Endodermal cell (in vitro differentiated cells): Measurements from ENCODE around the gene KCNB1. TPM values are rescaled to one million over a fixed set of nuclear protein-coding genes. Genes with fewer than 3 reads are reported as not detected.

ENCODE experiments used
- DNase-seq: peaks from one replicate; pipeline ENCODE4 v3.0.0-alpha.2; 2017
- H3K27ac ChIP-seq: 2 replicates; pipeline ENCODE4 v1.5.1; 2013; ENCODE audit warnings: mild to moderate bottlenecking, low read depth, low read length, moderate library complexity
- H3K27me3 ChIP-seq: 2 replicates; pipeline ENCODE4 v1.6.1; 2013; ENCODE audit warnings: mild to moderate bottlenecking, low read length, moderate library complexity; ENCODE audit not compliant: insufficient read depth, control insufficient read depth, poor library complexity, severe bottlenecking
- H3K36me3 ChIP-seq: 2 replicates; pipeline ENCODE4 v1.7.0; 2013; ENCODE audit warnings: mild to moderate bottlenecking, low read length, moderate library complexity; ENCODE audit not compliant: control insufficient read depth, insufficient read depth
- H3K4me1 ChIP-seq: one replicate; pipeline ENCODE4 v1.7.0; 2013; ENCODE audit warnings: low read length; ENCODE audit not compliant: control insufficient read depth, insufficient read depth
- H3K4me3 ChIP-seq: 2 replicates; pipeline ENCODE4 v1.5.1; 2013; ENCODE audit warnings: mild to moderate bottlenecking, low read length, moderate library complexity
- H3K9ac ChIP-seq: 2 replicates; pipeline ENCODE4 v1.6.1; 2013; ENCODE audit warnings: mild to moderate bottlenecking, low read length, moderate library complexity; ENCODE audit not compliant: poor library complexity, severe bottlenecking; ENCODE audit errors: extremely low read depth
- H3K9me3 ChIP-seq: 2 replicates; pipeline ENCODE4 v1.6.1; 2013; ENCODE audit warnings: mild to moderate bottlenecking, low read length, moderate library complexity; ENCODE audit not compliant: control insufficient read depth
- H3K27ac Mint-ChIP-seq: 2 replicates; pipeline ENCODE4 v1.8.0; 2020; ENCODE audit warnings: mixed read lengths
- H3K27me3 Mint-ChIP-seq: 2 replicates; pipeline ENCODE4 v1.8.0; 2021; ENCODE audit warnings: mild to moderate bottlenecking, mixed read lengths; ENCODE audit not compliant: insufficient read depth
- H3K36me3 Mint-ChIP-seq: 2 replicates; pipeline ENCODE4 v1.8.0; 2020; ENCODE audit warnings: low read depth, mixed read lengths
- H3K4me1 Mint-ChIP-seq: 2 replicates; pipeline ENCODE4 v1.8.0; 2020; ENCODE audit warnings: mixed read lengths
- H3K4me3 Mint-ChIP-seq: 2 replicates; pipeline ENCODE4 v1.8.0; 2020; ENCODE audit warnings: mild to moderate bottlenecking, moderate library complexity, mixed read lengths
- H3K9me3 Mint-ChIP-seq: 2 replicates; pipeline ENCODE4 v1.8.0; 2020; ENCODE audit warnings: mild to moderate bottlenecking, mixed read lengths
- WGBS, 2 experiments: methylation state at CpG; one replicate each; pipeline versions ENCODE4 v1.1.5 to v1.1.7; 2013; ENCODE audit warnings: missing lambda C conversion rate in 2 of 2, mixed read lengths in 1 of 2; ENCODE audit not compliant: insufficient coverage in 1 of 2, insufficient read length in 1 of 2; 5-methylcytosine and 5-hydroxymethylcytosine counted together
- total RNA-seq, 2 donors: library from RNA; stranded (reverse); fragmentation: NEBNext Ultra II Directional in 1 of 2; extraction: Animal tissue kit (Norgen Biotek cat#: 25700) in 1 of 2; gene quantifications; 2 replicates in 1 of 2; 3 replicates in 1 of 2; pipeline ENCODE4 v1.2.1, GENCODE V29; 2021
- TF ChIP-seq, protein P1 (sequence below): fragments of 200-600 bp; sonication (generic); conservative IDR thresholded peaks from 2 replicates; pipeline ENCODE4 v1.5.0; 2021; ENCODE audit warnings: antibody characterized with exemption, mild to moderate bottlenecking

The KCNB1 gene
- total RNA-seq, 2 donors from 2014 or later: 0.46 to 0.84 TPM

DNA sequence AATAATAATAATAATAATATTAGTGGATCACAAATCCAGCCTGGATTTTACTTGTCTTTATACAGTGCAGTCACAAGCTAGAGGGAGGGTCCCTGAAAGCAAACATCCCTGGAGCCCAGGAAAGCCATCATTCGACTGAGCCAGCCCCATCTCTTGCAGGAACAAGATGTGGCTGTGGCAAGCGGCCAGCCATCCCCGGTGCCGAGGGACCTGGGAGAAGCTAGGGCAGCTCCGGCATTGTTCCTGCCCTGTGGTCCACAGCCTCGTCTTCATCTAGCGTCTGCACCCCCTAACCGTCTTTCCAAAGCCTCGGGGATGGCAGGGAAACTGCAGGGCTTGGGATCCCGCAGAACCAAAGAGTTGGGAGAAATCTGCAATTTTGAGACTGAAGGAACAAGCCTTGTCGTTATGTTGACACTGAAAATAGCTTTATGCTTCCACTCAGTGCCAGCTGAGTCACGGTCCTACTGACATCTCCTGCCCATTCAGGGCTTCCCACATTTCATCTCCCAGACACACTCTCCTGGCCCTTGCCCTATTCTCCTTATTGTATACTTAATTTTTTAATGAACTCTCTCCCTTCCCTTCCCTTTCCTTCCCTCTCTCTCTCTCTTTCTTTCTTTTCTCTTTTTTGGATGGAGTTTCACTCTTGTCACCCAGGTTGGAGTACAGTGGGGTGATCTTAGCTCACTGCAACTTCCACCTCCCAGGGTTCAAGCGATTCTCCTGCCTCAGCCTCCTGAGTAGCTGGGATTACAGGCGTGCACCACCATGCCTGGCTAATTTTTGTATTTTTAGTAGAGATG lies 142.1 kb downstream of the KCNB1 start:
- H3K4me3 ChIP-seq: no peak overlapping the region
- H3K27ac ChIP-seq: no peak overlapping the region
- TF ChIP-seq, protein P1, sequence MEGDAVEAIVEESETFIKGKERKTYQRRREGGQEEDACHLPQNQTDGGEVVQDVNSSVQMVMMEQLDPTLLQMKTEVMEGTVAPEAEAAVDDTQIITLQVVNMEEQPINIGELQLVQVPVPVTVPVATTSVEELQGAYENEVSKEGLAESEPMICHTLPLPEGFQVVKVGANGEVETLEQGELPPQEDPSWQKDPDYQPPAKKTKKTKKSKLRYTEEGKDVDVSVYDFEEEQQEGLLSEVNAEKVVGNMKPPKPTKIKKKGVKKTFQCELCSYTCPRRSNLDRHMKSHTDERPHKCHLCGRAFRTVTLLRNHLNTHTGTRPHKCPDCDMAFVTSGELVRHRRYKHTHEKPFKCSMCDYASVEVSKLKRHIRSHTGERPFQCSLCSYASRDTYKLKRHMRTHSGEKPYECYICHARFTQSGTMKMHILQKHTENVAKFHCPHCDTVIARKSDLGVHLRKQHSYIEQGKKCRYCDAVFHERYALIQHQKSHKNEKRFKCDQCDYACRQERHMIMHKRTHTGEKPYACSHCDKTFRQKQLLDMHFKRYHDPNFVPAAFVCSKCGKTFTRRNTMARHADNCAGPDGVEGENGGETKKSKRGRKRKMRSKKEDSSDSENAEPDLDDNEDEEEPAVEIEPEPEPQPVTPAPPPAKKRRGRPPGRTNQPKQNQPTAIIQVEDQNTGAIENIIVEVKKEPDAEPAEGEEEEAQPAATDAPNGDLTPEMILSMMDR: no peak
- no peaks in the 10 kb centered on the region for H3K27me3 ChIP-seq
- no peak overlapping the region for H3K27ac Mint-ChIP-seq
- H3K4me1 Mint-ChIP-seq: no peaks in the 10 kb centered on the region
- H3K4me3 Mint-ChIP-seq: no peak overlapping the region
- no peaks in the 10 kb centered on the region for H3K9me3 ChIP-seq
- H3K36me3 Mint-ChIP-seq: no peaks in the 10 kb centered on the region
- H3K36me3 ChIP-seq: no peaks in the 10 kb centered on the region
- H3K9me3 Mint-ChIP-seq: no peaks in the 10 kb centered on the region
- no peak overlapping the region for H3K9ac ChIP-seq
- peaks cover 4% of the 10 kb centered on the region for H3K27me3 Mint-ChIP-seq
- no peak for DNase-seq
- WGBS, 2 experiments: 91 to 92% methylated on average over 13 to 14 of the region's 14 CpGs
- H3K4me1 ChIP-seq: no peaks in the 10 kb centered on the region

DNA sequence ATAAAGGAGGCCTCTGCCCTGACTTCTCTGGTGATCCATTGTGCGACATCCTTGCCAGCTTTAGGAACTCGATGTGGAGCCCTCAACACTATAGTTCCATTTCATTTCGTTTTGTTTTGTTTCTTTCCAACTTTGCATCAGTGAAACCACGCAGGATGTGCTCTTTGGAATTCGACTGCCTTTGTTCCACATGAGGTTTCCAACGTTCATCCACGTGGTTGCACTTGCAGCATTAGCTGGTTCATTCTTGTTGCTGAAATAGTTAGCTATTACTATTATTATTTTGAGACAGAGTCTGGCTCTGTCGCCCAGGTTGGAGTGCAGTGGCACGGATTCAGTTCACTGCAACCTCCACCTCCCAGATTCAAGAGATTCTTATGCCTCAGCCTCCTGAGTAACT lies 143.3 kb downstream of the KCNB1 start:
- no peak overlapping the region for H3K9ac ChIP-seq
- no peak overlapping the region for H3K27ac Mint-ChIP-seq
- H3K36me3 ChIP-seq: no peaks in the 10 kb centered on the region
- no peaks in the 10 kb centered on the region for H3K9me3 Mint-ChIP-seq
- no peak overlapping the region for H3K4me3 Mint-ChIP-seq
- WGBS, 2 experiments: 90 to 93% methylated on average over 5 to 9 of the region's 9 CpGs
- TF ChIP-seq, protein P1: no peak
- peaks cover 4% of the 10 kb centered on the region for H3K27me3 Mint-ChIP-seq
- no peaks in the 10 kb centered on the region for H3K36me3 Mint-ChIP-seq
- H3K9me3 ChIP-seq: no peaks in the 10 kb centered on the region
- no peaks in the 10 kb centered on the region for H3K27me3 ChIP-seq
- no peak overlapping the region for H3K4me3 ChIP-seq
- no peak overlapping the region for H3K27ac ChIP-seq
- H3K4me1 ChIP-seq: no peaks in the 10 kb centered on the region
- DNase-seq: no peak
- H3K4me1 Mint-ChIP-seq: no peaks in the 10 kb centered on the region

DNA sequence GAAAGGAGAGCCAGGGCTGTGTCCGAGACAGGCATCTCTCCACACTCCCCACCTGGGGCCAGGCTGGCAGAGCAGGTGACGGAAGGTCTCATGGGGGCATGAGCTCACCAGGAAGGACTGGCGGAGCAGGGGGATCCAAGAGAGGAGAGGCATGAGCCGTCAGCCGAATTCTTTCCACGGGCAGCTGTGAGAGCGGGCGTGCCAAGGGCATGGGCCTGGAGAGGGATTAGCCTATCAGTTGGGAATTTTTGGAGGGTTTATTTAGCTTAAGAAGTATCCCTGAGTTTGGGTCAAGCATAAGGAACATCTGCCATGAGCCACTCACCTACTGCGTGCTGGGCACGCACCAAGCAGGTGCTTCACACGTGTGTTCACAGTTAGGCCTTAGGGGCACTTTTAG lies 144.4 kb downstream of the KCNB1 start:
- DNase-seq: no peak
- no peak overlapping the region for H3K27ac Mint-ChIP-seq
- WGBS, 2 experiments: 88 to 100% methylated on average over 2 to 11 of the region's 11 CpGs
- H3K36me3 Mint-ChIP-seq: no peaks in the 10 kb centered on the region
- H3K27ac ChIP-seq: no peak overlapping the region
- H3K36me3 ChIP-seq: no peaks in the 10 kb centered on the region
- no peaks in the 10 kb centered on the region for H3K4me1 ChIP-seq
- no peaks in the 10 kb centered on the region for H3K27me3 Mint-ChIP-seq
- H3K9ac ChIP-seq: no peak overlapping the region
- H3K4me3 Mint-ChIP-seq: no peak overlapping the region
- H3K27me3 ChIP-seq: no peaks in the 10 kb centered on the region
- H3K9me3 Mint-ChIP-seq: no peaks in the 10 kb centered on the region
- H3K4me1 Mint-ChIP-seq: no peaks in the 10 kb centered on the region
- H3K4me3 ChIP-seq: no peak overlapping the region
- H3K9me3 ChIP-seq: no peaks in the 10 kb centered on the region
- TF ChIP-seq, protein P1: no peak
